A673 (cell line): Measurements from ENCODE around the gene SYNJ2. TPM values are rescaled to one million over a fixed set of nuclear protein-coding genes. Genes with fewer than 3 reads are reported as not detected.

Experiments
- BruUV-seq: library from RNA; stranded (reverse); fragments of 400-500 nt; replicated peaks from 2 replicates; lab custom pipeline; 2021; lab: Mats Ljungman, UMichigan
- CTCF ChIA-PET: fragments of 300-600 bp; sonication (Branson Sonifier 250); formaldehyde crosslinking; loops from one replicate; lab custom pipeline; 2022; ENCODE audit warnings: antibody characterized with exemption; lab: Charles Lee
- POLR2A ChIA-PET: fragments of 300-600 bp; sonication (Branson Sonifier 250); formaldehyde crosslinking; loops from one replicate; lab custom pipeline; 2022; ENCODE audit warnings: antibody characterized with exemption; ENCODE audit not compliant: low non-redundant PET; lab: Charles Lee
- DNase-seq: peaks from one replicate; pipeline ENCODE4 v3.0.0-alpha.2; 2015; ENCODE audit warnings: low spot score
- H3K27ac ChIP-seq: fragments of 200-600 bp; sonication (generic); 2 replicates; pipeline ENCODE4 v1.5.1; 2016; ENCODE audit warnings: mixed run types, low read depth, mild to moderate bottlenecking, mixed read lengths, antibody characterized with exemption, low read length; ENCODE audit not compliant: poor library complexity, severe bottlenecking
- H3K27me3 ChIP-seq: fragments of 200-600 bp; sonication (generic); replicated peaks from 2 replicates; pipeline ENCODE4 v1.6.1; 2017; ENCODE audit warnings: mixed run types, low read depth, mild to moderate bottlenecking, mixed read lengths, antibody characterized with exemption, low read length; ENCODE audit not compliant: insufficient read depth, poor library complexity
- H3K36me3 ChIP-seq: fragments of 200-600 bp; sonication (generic); 2 replicates; pipeline ENCODE4 v1.6.1; 2016; ENCODE audit warnings: mixed run types, mild to moderate bottlenecking, mixed read lengths, antibody characterized with exemption, low read length; ENCODE audit not compliant: insufficient read depth, poor library complexity, severe bottlenecking
- H3K4me1 ChIP-seq: fragments of 200-600 bp; sonication (generic); 2 replicates; pipeline ENCODE4 v1.6.1; 2017; ENCODE audit warnings: mixed run types, mild to moderate bottlenecking, mixed read lengths, antibody characterized with exemption, low read length; ENCODE audit not compliant: insufficient read depth, poor library complexity, severe bottlenecking
- H3K4me3 ChIP-seq: fragments of 200-600 bp; sonication (generic); 2 replicates; pipeline ENCODE4 v1.5.1; 2016; ENCODE audit warnings: low read depth, mixed run types, mild to moderate bottlenecking, mixed read lengths, low read length; ENCODE audit not compliant: poor library complexity, severe bottlenecking
- H3K9me3 ChIP-seq: fragments of 200-600 bp; sonication (generic); 2 replicates; pipeline ENCODE4 v1.6.1; 2016; ENCODE audit warnings: mixed run types, low read depth, mild to moderate bottlenecking, mixed read lengths, antibody characterized with exemption, low read length; ENCODE audit not compliant: poor library complexity, severe bottlenecking
- EZH2 ChIP-seq: fragments of 200-600 bp; sonication (generic); IDR thresholded peaks from 2 replicates; pipeline ENCODE4 v1.6.1; 2017; ENCODE audit warnings: borderline replicate concordance, low read depth, mild to moderate bottlenecking, mixed read lengths, antibody characterized with exemption, low read length; ENCODE audit not compliant: poor library complexity, severe bottlenecking
- intact Hi-C: fragments of 100-400 bp; cut with micrococcal nuclease; formaldehyde crosslinking; loops from one replicate; pipeline ENCODE4 v1.10.0; 2022; ENCODE audit not compliant: unreplicated experiment
- total RNA-seq: library from RNA; stranded (reverse); gene quantifications from 2 replicates; pipeline ENCODE4 v1.2.3, GENCODE V29; 2021
- TF ChIP-seq, protein P1 (sequence below): fragments of 300-800, 200-600 bp; sonication (generic); conservative IDR thresholded peaks from 2 replicates; pipeline ENCODE4 v1.5.1; 2017; ENCODE audit warnings: low read depth, mild to moderate bottlenecking, antibody characterized with exemption, low read length, moderate library complexity, mixed read lengths

Gene SYNJ2
- total RNA-seq, 1 experiment from 2014 or later = 37.0 TPM

DNA sequence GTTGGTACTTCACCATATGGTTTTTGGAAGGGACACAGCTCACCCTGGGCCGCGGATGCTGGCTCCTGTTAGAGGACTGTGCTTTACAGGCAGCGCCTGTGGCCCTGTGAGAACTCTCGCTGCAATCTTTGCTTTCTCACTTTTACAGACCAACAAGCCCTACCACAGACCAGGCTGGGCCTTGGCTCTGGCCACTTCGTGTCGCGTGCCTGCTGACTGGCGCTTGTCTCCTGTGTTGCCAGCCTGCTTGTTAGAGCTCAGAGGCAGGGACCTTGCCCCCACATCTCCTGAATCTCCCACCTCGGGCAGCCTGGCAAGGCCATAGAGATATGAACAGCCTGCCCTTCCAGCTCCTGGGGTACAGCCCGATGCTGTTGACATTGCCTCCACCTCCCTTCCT, 56.1 kb downstream of the SYNJ2 start:
- POLR2A ChIA-PET = no interaction called here
- no peak for DNase-seq
- peaks cover 34% of the 10 kb centered on the region for H3K4me1 ChIP-seq
- TF ChIP-seq, protein P1, sequence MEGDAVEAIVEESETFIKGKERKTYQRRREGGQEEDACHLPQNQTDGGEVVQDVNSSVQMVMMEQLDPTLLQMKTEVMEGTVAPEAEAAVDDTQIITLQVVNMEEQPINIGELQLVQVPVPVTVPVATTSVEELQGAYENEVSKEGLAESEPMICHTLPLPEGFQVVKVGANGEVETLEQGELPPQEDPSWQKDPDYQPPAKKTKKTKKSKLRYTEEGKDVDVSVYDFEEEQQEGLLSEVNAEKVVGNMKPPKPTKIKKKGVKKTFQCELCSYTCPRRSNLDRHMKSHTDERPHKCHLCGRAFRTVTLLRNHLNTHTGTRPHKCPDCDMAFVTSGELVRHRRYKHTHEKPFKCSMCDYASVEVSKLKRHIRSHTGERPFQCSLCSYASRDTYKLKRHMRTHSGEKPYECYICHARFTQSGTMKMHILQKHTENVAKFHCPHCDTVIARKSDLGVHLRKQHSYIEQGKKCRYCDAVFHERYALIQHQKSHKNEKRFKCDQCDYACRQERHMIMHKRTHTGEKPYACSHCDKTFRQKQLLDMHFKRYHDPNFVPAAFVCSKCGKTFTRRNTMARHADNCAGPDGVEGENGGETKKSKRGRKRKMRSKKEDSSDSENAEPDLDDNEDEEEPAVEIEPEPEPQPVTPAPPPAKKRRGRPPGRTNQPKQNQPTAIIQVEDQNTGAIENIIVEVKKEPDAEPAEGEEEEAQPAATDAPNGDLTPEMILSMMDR = no peak
- no peak for TF ChIP-seq EZH2
- H3K27me3 ChIP-seq = no peaks in the 10 kb centered on the region
- no TSS peak for BruUV-seq
- H3K27ac ChIP-seq = no peak overlapping the region
- H3K9me3 ChIP-seq = no peaks in the 10 kb centered on the region
- CTCF ChIA-PET = no interaction called here
- H3K36me3 ChIP-seq = peaks cover 8% of the 10 kb centered on the region
- intact Hi-C loops = no loop called here
- no peak overlapping the region for H3K4me3 ChIP-seq

DNA sequence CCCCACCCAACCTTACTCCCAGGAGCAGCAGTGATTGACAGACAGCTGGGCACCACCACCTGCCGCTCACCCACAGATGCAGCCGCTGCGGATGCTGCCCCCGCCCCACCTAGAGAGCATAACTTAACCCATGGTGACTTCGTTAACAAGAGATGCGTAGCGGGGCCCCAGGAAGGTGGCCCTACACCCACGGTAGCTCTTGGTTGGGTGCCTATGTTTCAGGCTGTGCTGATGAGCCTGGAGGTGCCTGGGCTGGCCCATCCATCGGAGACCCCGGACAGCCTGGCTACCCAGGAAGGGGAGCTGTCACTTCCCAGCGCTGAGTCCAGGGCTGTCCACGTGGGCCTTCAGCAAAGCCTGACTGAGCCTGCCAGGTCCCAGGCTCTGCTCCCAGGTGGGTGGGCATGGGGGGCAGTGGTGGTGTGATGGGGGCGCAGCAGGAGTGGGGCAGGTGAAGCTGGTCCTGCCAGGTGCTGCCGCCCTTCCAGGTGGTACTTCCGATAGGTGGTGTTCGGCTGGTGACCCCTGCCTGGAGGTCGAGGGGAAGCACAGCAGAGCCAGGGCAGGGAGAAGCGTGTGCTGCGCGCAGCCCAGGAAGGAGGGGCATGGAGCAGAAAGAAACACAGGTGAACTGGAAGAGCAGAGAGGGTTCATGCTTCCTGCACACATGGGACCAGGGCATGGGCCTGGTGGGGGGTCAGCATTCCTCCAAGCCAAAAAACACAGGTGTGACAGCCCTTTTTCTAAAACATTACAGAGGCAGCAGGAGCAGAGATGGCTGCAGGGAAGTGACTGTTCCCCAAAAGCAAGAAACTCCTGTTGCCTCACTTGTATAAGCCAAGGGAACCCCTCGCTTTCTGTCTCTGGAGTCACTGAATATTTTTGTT, 56.9 kb downstream of the SYNJ2 start:
- intact Hi-C loops = no loop called here
- H3K4me3 ChIP-seq = no peak overlapping the region
- H3K9me3 ChIP-seq = no peaks in the 10 kb centered on the region
- H3K36me3 ChIP-seq = peaks cover 6% of the 10 kb centered on the region
- no peaks in the 10 kb centered on the region for H3K27me3 ChIP-seq
- DNase-seq = no peak
- CTCF ChIA-PET = interaction anchor here (0.6 kb wide), 1 partner anchor 34 kb away, joined by 3 read pairs; no protein-coding TSS in a partner anchor
- POLR2A ChIA-PET = no interaction called here
- H3K4me1 ChIP-seq = peaks cover 34% of the 10 kb centered on the region
- BruUV-seq = no TSS peak
- TF ChIP-seq, protein P1 = no peak
- no peak for TF ChIP-seq EZH2
- H3K27ac ChIP-seq = no peak overlapping the region

DNA sequence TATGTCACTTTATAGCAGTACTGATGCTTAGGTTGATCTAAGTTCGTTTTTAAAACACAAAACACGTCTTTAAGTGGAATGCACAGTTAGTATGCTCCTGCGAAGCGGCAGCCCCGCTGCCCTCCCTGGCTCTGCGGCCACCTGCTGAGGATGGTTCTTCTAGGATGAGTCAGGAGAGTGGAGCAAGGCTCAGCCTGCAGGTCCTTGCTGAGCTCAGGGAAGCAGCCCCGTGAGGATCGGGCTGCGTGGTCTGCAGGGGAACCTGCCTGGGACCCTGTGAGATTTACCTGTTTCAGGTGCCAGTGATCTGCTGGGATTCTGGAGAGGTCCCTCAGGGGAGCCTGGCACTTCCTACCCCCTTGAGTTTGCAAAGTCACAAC, 57.5 kb downstream of the SYNJ2 start:
- POLR2A ChIA-PET = no interaction called here
- TF ChIP-seq EZH2 = no peak
- TF ChIP-seq, protein P1 = no peak
- H3K4me1 ChIP-seq = peaks cover 34% of the 10 kb centered on the region

More for the DNA sequence above, 57.5 kb downstream of the SYNJ2 start:
- peak overlapping the region; percentile 35 for H3K27ac ChIP-seq
- no TSS peak for BruUV-seq
- CTCF ChIA-PET = interaction anchor here (0.6 kb wide), 1 partner anchor 33 kb away, joined by 3 read pairs; no protein-coding TSS in a partner anchor
- H3K36me3 ChIP-seq = peaks cover 4% of the 10 kb centered on the region
- peak; percentile 62 for DNase-seq
- no peaks in the 10 kb centered on the region for H3K27me3 ChIP-seq
- H3K4me3 ChIP-seq = no peak overlapping the region
- intact Hi-C loops = no loop called here
- no peaks in the 10 kb centered on the region for H3K9me3 ChIP-seq
